Lower leg skin (tissue), 3 donors: ENCODE data around the gene WDR38.

ENCODE experiments used
- CTCF ChIP-seq, 3 donors: fragments of 450-650 bp; IDR thresholded peaks; one replicate each; pipeline ENCODE4 v1.5.1; 2016; ENCODE audit warnings: antibody characterized with exemption in 3 of 3, mild to moderate bottlenecking in 3 of 3, moderate library complexity in 2 of 3
- POLR2A ChIP-seq, 2 donors: fragments of 450-650 bp; IDR thresholded peaks; one replicate each; pipeline ENCODE4 v1.6.1; 2016 to 2017; ENCODE audit warnings: antibody characterized with exemption in 2 of 2, mild to moderate bottlenecking in 1 of 2, moderate library complexity in 1 of 2

- TF ChIP-seq POLR2A (IDR thresholded peaks at IDR 0.05) (no peak), CTCF (IDR thresholded peaks at IDR 0.05) (no peak)
Measured at GRCh38 chr9:124878021-124878420, 24.8 kb downstream of the WDR38 start.
